A673 (cell line): ENCODE data around the gene BNC2. TPM values are rescaled to one million over a fixed set of nuclear protein-coding genes. Genes with fewer than 3 reads are reported as not detected.
A peak's percentile ranks its signal among the peaks of the same experiment; 100 is the strongest.

Source experiments
- BruUV-seq: library from RNA; stranded (reverse); fragments of 400-500 nt; replicated peaks from 2 replicates; lab custom pipeline; 2021; lab: Mats Ljungman, UMichigan
- CTCF ChIA-PET: fragments of 300-600 bp; sonication (Branson Sonifier 250); formaldehyde crosslinking; loops from one replicate; lab custom pipeline; 2022; ENCODE audit warnings: antibody characterized with exemption; lab: Charles Lee
- POLR2A ChIA-PET: fragments of 300-600 bp; sonication (Branson Sonifier 250); formaldehyde crosslinking; loops from one replicate; lab custom pipeline; 2022; ENCODE audit warnings: antibody characterized with exemption; ENCODE audit not compliant: low non-redundant PET; lab: Charles Lee
- DNase-seq: peaks from one replicate; pipeline ENCODE4 v3.0.0-alpha.2; 2015; ENCODE audit warnings: low spot score
- H3K27ac ChIP-seq: fragments of 200-600 bp; sonication (generic); 2 replicates; pipeline ENCODE4 v1.5.1; 2016; ENCODE audit warnings: mixed run types, low read depth, mild to moderate bottlenecking, mixed read lengths, antibody characterized with exemption, low read length; ENCODE audit not compliant: poor library complexity, severe bottlenecking
- H3K27me3 ChIP-seq: fragments of 200-600 bp; sonication (generic); replicated peaks from 2 replicates; pipeline ENCODE4 v1.6.1; 2017; ENCODE audit warnings: mixed run types, low read depth, mild to moderate bottlenecking, mixed read lengths, antibody characterized with exemption, low read length; ENCODE audit not compliant: insufficient read depth, poor library complexity
- H3K36me3 ChIP-seq: fragments of 200-600 bp; sonication (generic); 2 replicates; pipeline ENCODE4 v1.6.1; 2016; ENCODE audit warnings: mixed run types, mild to moderate bottlenecking, mixed read lengths, antibody characterized with exemption, low read length; ENCODE audit not compliant: insufficient read depth, poor library complexity, severe bottlenecking
- H3K4me1 ChIP-seq: fragments of 200-600 bp; sonication (generic); 2 replicates; pipeline ENCODE4 v1.6.1; 2017; ENCODE audit warnings: mixed run types, mild to moderate bottlenecking, mixed read lengths, antibody characterized with exemption, low read length; ENCODE audit not compliant: insufficient read depth, poor library complexity, severe bottlenecking
- H3K4me3 ChIP-seq: fragments of 200-600 bp; sonication (generic); 2 replicates; pipeline ENCODE4 v1.5.1; 2016; ENCODE audit warnings: low read depth, mixed run types, mild to moderate bottlenecking, mixed read lengths, low read length; ENCODE audit not compliant: poor library complexity, severe bottlenecking
- H3K9me3 ChIP-seq: fragments of 200-600 bp; sonication (generic); 2 replicates; pipeline ENCODE4 v1.6.1; 2016; ENCODE audit warnings: mixed run types, low read depth, mild to moderate bottlenecking, mixed read lengths, antibody characterized with exemption, low read length; ENCODE audit not compliant: poor library complexity, severe bottlenecking
- CTCF ChIP-seq: fragments of 300-800, 200-600 bp; sonication (generic); conservative IDR thresholded peaks from 2 replicates; pipeline ENCODE4 v1.5.1; 2017; ENCODE audit warnings: low read depth, mild to moderate bottlenecking, antibody characterized with exemption, low read length, moderate library complexity, mixed read lengths
- EZH2 ChIP-seq: fragments of 200-600 bp; sonication (generic); IDR thresholded peaks from 2 replicates; pipeline ENCODE4 v1.6.1; 2017; ENCODE audit warnings: borderline replicate concordance, low read depth, mild to moderate bottlenecking, mixed read lengths, antibody characterized with exemption, low read length; ENCODE audit not compliant: poor library complexity, severe bottlenecking
- intact Hi-C: fragments of 100-400 bp; cut with micrococcal nuclease; formaldehyde crosslinking; loops from one replicate; pipeline ENCODE4 v1.10.0; 2022; ENCODE audit not compliant: unreplicated experiment
- total RNA-seq: library from RNA; stranded (reverse); gene quantifications from 2 replicates; pipeline ENCODE4 v1.2.3, GENCODE V29; 2021

The BNC2 gene
- total RNA-seq, 1 experiment from 2014 or later, result 0.45 TPM

DNA sequence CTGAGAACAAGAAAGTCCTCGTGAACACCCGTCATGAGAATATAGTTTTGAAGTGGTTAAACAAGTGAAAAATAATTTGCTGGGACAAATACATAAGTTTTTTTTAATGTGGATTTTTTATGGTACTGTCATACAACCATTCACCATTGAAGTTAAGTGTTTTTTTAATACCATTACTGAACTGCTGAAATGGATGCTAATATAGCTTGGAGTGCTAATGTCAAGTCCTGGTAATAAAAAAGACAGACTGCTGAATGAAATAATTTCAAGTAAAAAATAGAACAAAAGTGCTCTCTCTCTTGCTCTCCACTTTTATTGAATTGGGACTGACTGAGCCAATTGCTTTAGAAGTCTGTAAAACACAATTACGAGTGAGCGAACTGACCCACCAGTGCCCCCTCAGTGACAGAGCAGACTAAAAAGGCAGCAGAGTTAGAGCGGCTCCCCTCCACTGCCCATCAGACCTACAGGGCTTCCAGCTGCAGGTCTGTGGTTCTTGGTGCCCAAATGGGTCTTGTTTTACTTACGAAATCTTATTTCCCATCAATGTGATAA is 442.5 kb downstream of the BNC2 start:
- CTCF ChIA-PET, result no interaction called here
- intact Hi-C loops, result no loop called here

GRCh38 chr9:16426716-16427115 is 443.8 kb downstream of the BNC2 start:
- DNase-seq, result no peak
- intact Hi-C loops, result no loop called here
- Histone ChIP-seq H3K4me3 (no peak overlapping the region), H3K9me3 (no peaks in the 10 kb centered on the region), H3K27ac (no peak overlapping the region), H3K27me3 (no peaks in the 10 kb centered on the region), H3K36me3 (no peaks in the 10 kb centered on the region), H3K4me1 (peaks cover 10% of the 10 kb centered on the region)
- POLR2A ChIA-PET, result no interaction called here
- no TSS peak for BruUV-seq
- CTCF ChIA-PET, result no interaction called here
- no peak for TF ChIP-seq EZH2
- no peak for TF ChIP-seq CTCF

More for the DNA sequence above, 442.5 kb downstream of the BNC2 start:
- H3K4me1 ChIP-seq, result no peaks in the 10 kb centered on the region
- H3K9me3 ChIP-seq, result no peaks in the 10 kb centered on the region
- no peak overlapping the region for H3K27ac ChIP-seq
- DNase-seq, result no peak
- BruUV-seq, result no TSS peak
- H3K27me3 ChIP-seq, result no peaks in the 10 kb centered on the region
- no peak overlapping the region for H3K4me3 ChIP-seq
- H3K36me3 ChIP-seq, result no peaks in the 10 kb centered on the region
- TF ChIP-seq CTCF (no peak), EZH2 (no peak)
- POLR2A ChIA-PET, result no interaction called here

GRCh38 chr9:16425562-16426231 is 444.8 kb downstream of the BNC2 start:
- H3K9me3 ChIP-seq, result no peaks in the 10 kb centered on the region
- H3K4me1 ChIP-seq, result peaks cover 16% of the 10 kb centered on the region
- H3K27ac ChIP-seq, result no peak overlapping the region
- DNase-seq, result peak; percentile 25
- no peaks in the 10 kb centered on the region for H3K27me3 ChIP-seq
- peak overlapping the region; percentile 7 for H3K4me3 ChIP-seq
- TF ChIP-seq CTCF (no peak), EZH2 (no peak)
- ChIA-PET CTCF (interaction anchor here (0.6 kb wide), 1 partner anchor 1050 kb away, joined by 4 read pairs; no protein-coding TSS in a partner anchor), POLR2A (no interaction called here)
- no peaks in the 10 kb centered on the region for H3K36me3 ChIP-seq
- intact Hi-C loops, result no loop called here
- no TSS peak for BruUV-seq
